NT2/D1 (cell line): Measurements from ENCODE around the gene S100A11.

Source experiments
- SUZ12 ChIP-seq: IDR thresholded peaks from 2 replicates; pipeline ENCODE4 v1.6.1; 2011; ENCODE audit not compliant: insufficient read length, insufficient read depth; ENCODE audit errors: extremely low read depth
- YY1 ChIP-seq: IDR thresholded peaks from 2 replicates; pipeline ENCODE4 v1.6.1; 2011; ENCODE audit not compliant: insufficient read length, insufficient read depth
- ZNF274 ChIP-seq: IDR thresholded peaks from 2 replicates; pipeline ENCODE4 v1.6.1; 2011; ENCODE audit warnings: mild to moderate bottlenecking, low read depth, low read length

- no peak for TF ChIP-seq ZNF274
- no peak for TF ChIP-seq SUZ12
- TF ChIP-seq YY1 = no peak
Measured at GRCh38 chr1:152071123-152071522, 34.3 kb upstream of the S100A11 start.
